Activated effector memory CD4-positive, alpha-beta T cell treated with Interleukin-2 at 50 U/mL for 16 hours (primary cell): Measurements from ENCODE around the gene MAP2K7.
"Not testable (repeated sequence)": the region's sequence is repeated elsewhere in the genome, so short reads cannot be mapped to it uniquely, and the experiment has no call there.

Experiments used
- DNase-seq: peaks from one replicate; pipeline ENCODE4 v3.0.0-alpha.2; 2020

MAP2K7 gene

GRCh38 chr19:7932276-7932929 lies 28.7 kb downstream of the MAP2K7 start:
- no peak for DNase-seq

- no peak for DNase-seq
Observed at GRCh38 chr19:7932930-7933300, 29.2 kb downstream of the MAP2K7 start.

DNA sequence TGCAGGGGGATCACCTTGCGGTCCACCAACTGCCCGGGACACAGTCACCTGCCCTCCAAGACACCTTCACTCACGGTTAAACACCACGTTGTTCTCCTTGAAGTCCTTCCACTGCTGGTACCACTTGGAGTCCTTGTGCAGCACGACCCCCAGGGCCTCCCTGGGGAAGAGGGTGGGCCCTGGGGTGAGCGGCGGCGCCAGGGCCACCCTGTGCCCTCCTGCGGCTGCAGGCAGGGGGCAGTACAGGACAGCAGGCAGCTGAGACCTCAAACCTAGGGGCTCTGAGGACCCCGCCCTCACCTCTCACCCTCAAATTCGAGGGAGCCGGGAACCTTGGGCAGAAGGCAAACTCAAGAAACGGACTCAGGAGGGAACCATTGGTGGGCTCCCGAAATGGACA lies 29.7 kb downstream of the MAP2K7 start:
- no peak for DNase-seq

DNA sequence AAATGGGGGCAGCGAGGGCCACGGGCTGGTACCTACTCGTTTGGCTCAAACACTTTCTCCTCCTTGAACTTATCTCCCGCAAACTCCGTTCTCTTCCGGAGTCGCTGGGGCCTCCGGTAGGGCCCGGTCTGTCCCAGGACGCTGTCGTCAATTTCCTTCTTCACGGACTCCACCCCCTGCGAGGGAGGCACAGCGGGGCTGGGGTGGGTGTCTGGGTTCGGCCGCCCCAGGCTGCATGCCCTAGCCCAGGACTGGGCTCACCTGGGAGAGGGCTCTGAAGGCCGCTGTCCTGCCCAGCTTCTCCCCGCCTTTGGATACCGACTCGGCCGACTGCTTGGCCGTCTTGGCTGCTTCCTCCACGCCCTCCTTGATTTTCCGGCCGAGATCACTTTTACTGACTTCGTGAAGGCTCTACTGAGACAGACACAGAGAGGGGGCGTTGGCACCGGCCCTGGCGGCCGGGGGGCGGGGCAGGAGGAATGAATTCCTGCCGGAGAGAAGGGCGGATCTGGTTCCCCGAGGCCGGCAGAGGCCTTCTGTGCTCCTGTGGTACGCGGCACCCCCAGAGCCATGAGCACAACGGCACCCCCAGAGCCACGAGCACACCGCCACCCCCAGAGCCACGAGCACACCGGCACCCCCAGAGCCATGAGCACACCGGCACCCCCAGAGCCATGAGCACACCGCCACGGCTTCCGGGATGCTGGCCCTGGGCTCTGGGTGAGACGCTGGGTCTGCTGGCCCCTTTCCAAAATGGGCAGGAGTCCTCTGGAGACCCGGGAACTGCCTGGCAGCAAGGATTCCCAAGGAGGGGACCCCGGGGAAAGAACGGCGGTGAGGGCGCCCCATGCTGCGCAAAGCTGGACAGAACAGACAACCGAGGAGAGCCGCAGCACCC lies 30.4 kb downstream of the MAP2K7 start:
- DNase-seq, result no peak

DNA sequence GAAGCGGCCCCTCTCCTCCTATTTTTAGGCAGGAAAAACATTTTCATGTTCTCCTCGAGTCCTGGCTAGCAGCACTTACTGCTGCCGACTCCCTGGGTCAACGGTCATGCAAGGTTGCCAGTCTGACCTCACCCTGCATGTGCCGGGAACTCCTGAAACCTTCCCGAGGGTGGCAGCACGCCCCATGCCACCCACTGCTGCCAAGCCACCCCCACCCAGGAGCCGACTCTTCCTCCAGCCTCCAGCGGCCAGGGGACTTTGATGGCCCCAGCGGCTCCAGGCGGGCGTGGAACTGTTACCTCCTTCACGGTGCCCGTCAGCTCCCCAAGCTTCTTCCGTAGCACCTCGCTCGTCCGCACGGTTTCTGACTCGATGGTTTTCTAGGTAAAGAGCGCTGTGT lies 31.1 kb downstream of the MAP2K7 start:
- DNase-seq, result no peak

DNA sequence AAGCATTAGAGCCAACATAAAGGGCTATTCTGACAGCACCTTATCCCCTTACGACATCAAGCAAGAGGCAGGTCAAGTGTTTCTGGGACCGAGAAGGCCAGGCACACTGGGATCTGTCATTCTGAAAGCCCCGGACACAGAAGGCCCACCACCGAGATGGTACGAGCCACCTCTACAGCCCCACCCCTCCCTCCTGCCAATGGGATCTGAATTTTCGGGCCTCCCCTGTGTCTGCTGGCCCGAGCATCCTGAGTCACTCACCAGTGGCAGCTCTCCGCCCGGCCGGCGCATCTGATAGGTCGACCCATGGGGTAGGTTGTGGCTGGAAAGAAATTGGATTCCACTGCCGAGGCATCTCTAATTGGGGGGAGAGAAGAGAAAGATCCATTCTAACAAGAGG lies 37.2 kb downstream of the MAP2K7 start:
- DNase-seq, result no peak

DNA sequence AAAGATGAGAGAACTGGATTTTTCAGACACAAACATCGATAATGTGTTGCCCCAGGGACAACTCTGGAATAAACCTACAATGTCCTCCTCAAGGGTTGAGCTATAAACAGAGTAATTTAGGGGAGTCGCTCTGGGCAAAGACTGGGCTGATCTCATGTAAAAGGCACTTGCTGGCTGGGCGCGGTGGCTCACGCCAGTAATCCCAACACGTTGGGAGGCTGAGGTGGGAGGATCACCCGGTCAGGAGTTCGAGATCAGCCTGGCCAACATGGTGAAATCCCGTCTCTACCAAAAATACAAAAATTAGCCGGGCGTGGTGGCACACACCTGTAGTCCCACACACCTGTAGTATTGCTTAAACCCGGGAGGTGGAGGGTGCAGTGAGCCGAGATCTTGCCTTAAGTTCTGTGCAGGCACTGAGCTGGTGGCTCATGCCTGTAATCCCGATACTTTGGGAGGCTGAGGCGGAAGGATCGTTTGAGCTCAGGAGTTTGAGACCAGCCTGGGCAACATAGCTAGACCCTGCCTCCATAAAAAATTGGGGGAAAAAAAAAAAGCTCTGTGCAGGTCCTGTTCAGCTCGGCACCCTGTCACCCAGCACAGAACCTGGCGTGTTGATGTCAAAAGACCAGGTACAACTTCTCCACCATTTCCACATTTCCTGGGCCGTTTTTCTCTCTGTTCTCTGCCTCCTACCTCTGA lies 38.4 kb downstream of the MAP2K7 start:
- DNase-seq, result no peak

DNA sequence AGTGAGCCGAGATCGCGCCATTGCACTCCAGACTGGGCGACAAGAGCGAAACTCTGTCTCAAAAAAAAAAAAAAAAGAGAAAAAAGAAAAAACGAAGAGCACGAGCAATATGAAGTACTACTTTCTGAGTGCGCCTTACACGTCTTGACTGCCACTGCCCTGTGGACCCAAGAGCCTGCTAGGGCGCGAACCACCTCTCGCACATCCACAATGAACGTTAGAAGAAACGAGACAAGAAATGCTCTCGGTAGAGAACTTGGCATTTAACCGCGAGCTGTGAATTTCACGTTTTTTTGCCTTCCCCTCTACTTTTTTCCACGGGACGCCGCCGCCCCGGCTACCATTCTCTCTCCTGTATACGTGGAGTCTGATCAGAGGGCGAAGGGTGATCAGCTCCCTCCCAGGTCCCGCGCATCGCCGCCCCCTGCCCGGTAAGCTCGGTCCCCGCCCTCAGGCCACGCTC lies 39.3 kb downstream of the MAP2K7 start:
- DNase-seq, result no peak

DNA sequence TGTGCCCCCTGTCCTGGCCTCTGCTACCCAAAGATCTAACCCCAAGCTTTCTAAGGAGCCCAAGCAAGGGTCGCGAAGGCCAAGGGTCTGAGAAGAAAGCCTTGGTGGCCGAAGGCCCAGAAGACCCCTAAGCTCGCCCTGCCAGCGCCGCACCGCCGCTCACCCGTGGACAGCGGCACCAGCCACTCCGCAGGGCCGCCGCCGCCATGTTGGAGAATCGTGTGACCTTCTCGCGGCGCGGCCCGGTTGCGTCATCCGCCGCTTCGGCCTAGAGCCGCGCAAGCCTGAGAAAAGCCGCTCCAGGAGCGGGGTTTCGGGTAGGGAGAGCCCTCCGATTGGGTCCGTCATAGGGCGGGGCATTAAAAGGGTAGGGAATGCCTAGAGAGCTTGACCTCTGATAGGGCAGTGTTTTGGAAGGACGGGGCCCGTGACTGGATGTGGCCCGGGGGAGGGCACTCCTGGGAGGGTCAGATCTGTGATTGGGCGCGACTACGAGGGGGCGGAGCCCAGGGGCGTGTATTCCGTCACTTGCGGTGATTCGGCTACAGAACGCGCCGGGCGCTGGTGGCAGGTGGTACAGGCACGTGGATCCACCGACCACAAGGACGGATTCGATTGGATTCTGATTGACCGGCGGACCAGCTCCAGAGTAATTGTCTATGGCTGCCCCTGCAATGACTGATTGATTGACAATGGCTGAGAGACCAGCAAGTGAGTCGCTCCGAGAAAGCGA lies 39.9 kb downstream of the MAP2K7 start, which contains the start of gene TIMM44:
Gene TIMM44 (minus strand): TSS at position 223 of the 733 bp plus-strand sequence. CDS start 15 bp downstream, at position 208.
- peak; percentile 99 for DNase-seq

DNA sequence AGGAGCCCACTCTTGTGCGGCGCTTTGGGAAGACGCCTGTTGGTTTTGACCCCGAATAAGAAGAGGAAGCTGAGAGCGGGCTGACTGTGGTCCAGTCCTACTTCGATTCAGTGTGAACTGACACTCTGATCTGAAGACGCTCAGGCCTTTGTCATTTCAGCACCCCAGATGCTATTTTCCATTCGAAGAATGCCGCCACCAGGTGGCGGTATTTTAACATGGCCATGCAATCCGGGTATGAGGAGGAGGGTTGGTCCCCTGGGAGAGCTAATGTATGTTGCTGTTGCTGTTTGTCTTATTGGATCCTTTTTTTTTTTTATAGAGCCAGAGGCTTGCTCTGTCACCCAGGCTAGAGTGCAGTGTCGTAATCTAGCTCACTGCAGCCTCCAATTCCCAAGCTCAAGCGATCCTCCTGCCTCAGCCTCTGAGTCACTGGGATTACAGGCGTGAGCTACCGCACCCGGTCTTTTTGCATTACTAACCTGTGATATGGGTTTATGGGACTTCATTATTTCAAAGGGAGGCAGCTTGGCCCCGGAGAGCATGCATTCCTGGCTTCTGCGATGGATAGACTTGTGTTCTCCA lies 40.6 kb downstream of the MAP2K7 start:
- DNase-seq, result peak; percentile 76

DNA sequence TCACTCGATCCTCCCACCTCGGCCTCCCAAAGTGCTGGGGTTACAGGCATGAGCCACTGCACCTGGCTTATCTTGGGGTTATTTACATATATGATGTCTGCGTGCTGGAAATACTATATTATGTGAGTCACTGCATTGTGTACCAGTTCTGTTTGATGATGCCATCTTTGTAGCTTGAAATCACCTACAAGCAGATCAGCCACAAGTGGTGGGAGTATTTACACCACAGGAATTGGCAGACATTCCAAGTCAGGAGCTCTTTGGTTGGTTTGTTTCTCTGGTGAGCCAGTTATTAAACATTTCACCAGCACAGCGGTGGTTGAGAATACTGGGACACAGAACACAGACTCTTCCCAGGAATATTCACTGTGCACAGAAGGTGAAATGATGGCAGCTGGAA lies 44.3 kb downstream of the MAP2K7 start:
- DNase-seq, result no peak

- DNase-seq, result no peak
Observed at GRCh38 chr19:7953060-7953459, 49.4 kb downstream of the MAP2K7 start.

DNA sequence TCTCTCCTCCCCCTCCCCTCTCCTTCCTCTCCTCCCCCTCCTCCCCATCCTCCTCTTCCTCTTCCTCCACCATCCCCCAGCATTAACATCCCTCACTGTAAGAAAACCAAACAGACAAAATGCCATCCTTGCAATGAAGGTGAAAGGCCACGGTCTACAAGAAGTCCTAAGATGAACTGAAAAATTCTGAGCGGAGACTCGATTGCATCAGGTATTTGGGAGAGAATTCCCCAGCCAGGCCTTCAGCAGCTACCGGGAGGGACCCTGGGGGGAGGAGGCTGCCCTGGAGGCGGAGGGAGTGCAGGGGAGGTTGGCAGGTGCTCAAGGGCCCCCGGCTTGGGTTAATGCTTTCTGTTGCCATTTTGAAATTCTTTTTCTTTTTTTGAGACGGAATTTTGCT lies 49.9 kb downstream of the MAP2K7 start:
- no peak for DNase-seq

GRCh38 chr19:7955696-7956095 lies 52.0 kb downstream of the MAP2K7 start:
- no peak for DNase-seq

DNA sequence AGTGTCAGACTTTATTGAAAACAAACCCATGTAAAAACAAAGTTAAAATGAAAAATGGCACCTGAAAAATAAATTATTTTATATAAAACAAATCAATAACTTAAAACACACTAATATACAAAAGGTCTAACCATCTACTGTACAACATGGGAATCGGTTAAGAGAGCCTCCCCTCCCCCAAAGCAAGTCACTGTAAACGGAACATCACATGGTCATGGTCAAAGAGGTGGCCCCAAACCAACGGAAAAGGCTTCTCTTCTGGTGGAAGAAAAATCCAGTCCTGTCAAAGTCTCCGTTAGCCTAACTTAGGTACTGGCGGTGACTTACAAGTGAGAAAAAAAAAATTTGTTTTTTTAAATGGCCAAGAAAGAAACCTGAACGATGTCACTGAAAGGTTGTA lies 55.5 kb downstream of the MAP2K7 start:
- no peak for DNase-seq

DNA sequence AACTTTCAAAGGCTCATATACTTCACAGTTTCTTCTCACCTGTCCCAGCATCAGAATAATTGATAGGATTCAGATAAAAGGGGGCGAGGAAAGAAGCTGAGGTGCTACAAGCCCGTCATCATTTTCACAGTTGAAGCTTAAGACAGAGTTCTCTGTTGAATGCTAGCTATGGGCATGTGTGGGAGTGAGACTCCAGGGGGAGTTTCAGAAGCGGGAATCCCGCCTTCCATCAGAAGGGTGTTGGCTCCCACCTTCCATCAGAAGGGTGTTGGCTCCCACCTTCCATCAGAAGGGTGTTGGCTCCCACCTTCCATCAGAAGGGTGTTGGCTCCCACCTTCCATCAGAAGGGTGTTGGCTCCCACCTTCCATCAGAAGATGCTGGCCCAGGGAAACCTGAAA lies 57.4 kb downstream of the MAP2K7 start:
- not testable (repeated sequence) for DNase-seq

GRCh38 chr19:7961920-7962626 lies 58.4 kb downstream of the MAP2K7 start:
- DNase-seq, result no peak

- DNase-seq, result no peak
Observed at GRCh38 chr19:7962644-7963268, 59.1 kb downstream of the MAP2K7 start.

DNA sequence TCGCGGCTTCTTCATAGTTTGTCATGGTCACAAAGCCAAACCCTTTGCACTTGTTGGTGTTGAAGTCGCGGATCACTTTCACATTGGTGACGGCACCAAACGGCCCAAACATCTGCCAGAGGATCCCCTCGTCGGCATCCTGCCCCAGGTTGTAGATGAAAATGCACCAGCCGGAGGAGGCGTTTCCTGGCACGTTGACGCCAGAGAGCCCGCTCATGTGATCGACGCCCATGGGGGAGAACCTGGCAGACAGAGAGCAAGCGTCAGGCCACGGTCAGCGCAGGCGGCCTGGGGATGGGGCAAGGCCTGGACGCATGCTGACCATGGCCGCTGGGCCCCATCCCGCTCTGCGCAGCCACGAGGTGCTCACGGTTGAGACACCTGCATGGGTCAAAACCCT lies 59.9 kb downstream of the MAP2K7 start:
- no peak for DNase-seq
